HEK293 (cell line): ENCODE data around the gene ZNF608.
A peak's percentile ranks its signal among the peaks of the same experiment; 100 is the strongest.

Source experiments
- CTCF ChIA-PET: fragments of 350-600 bp; formaldehyde crosslinking; extraction: SDS; loops from one replicate; lab custom pipeline; 2021; ENCODE audit warnings: antibody characterized with exemption; lab: Yijun Ruan, JAX
- POLR2A ChIA-PET: fragments of 300-600 bp; formaldehyde crosslinking; extraction: SDS; loops from one replicate; lab custom pipeline; 2020; ENCODE audit warnings: antibody characterized with exemption, inconsistent platforms; lab: Yijun Ruan, JAX
- H3K27ac ChIP-seq: fragments of 200-500 bp; sonication (Bioruptor generic); 2 replicates; pipeline ENCODE4 v1.5.1; 2014; ENCODE audit warnings: low read depth, low read length, control low read depth, inconsistent platforms; ENCODE audit errors: extremely low read depth
- H3K36me3 ChIP-seq, 2 experiments: fragments of 200-500 bp in 1 of 2; sonication (Bioruptor generic) in 1 of 2; 1 replicate in 1 of 2; 2 replicates in 1 of 2; pipeline ENCODE4 v1.5.1; 2014 to 2017; ENCODE audit warnings: inconsistent platforms in 2 of 2, low read length in 2 of 2; ENCODE audit not compliant: control insufficient read depth in 2 of 2, insufficient read depth in 1 of 2
- H3K4me1 ChIP-seq: fragments of 200-500 bp; sonication (Bioruptor generic); 2 replicates; pipeline ENCODE4 v1.5.1; 2014; ENCODE audit warnings: mild to moderate bottlenecking, low read length, inconsistent platforms; ENCODE audit not compliant: control insufficient read depth, insufficient read depth
- H3K4me3 ChIP-seq: 2 replicates; pipeline ENCODE4 v1.5.1; 2011; ENCODE audit warnings: low read depth, mild to moderate bottlenecking, control low read depth, low read length, moderate library complexity
- H3K9me3 ChIP-seq: fragments of 200-500 bp; sonication (Bioruptor generic); 2 replicates; pipeline ENCODE4 v1.5.1; 2014; ENCODE audit warnings: low read depth, low read length, inconsistent platforms; ENCODE audit not compliant: control insufficient read depth, insufficient read depth
- ATF2 ChIP-seq: fragments of 450-650 bp; formaldehyde crosslinking; IDR thresholded peaks from 2 replicates; pipeline ENCODE4 v1.5.1; 2016; ENCODE audit warnings: missing biosample characterization, missing genetic modification characterization, low read depth
- ELK4 ChIP-seq: IDR thresholded peaks from 2 replicates; pipeline ENCODE4 v1.6.1; 2011; ENCODE audit warnings: mild to moderate bottlenecking, low read depth, low read length, borderline replicate concordance
- HOXC10 ChIP-seq: sonication (generic); formaldehyde crosslinking; IDR thresholded peaks from 2 replicates; pipeline ENCODE4 v1.8.1; 2023; ENCODE audit warnings: mild to moderate bottlenecking, missing genetic modification reagents
- IKZF3 ChIP-seq: fragments of 450-650 bp; IDR thresholded peaks from 2 replicates; pipeline ENCODE4 v1.5.0; 2018; ENCODE audit warnings: missing biosample characterization, mild to moderate bottlenecking, missing genetic modification characterization, moderate library complexity
- KLF9 ChIP-seq: fragments of 450-650 bp; formaldehyde crosslinking; IDR thresholded peaks from 2 replicates; pipeline ENCODE4 v1.5.1; 2016; ENCODE audit warnings: missing biosample characterization, missing genetic modification characterization, low read depth
- PRDM1 ChIP-seq: fragments of 450-650 bp; formaldehyde crosslinking; IDR thresholded peaks from 2 replicates; pipeline ENCODE4; 2016; ENCODE audit warnings: missing biosample characterization, missing genetic modification characterization
- SP7 ChIP-seq: fragments of 450-650 bp; formaldehyde crosslinking; IDR thresholded peaks from 2 replicates; pipeline ENCODE4 v1.5.1; 2016; ENCODE audit warnings: missing biosample characterization, missing genetic modification characterization
- ZBTB20 ChIP-seq: fragments of 450-650 bp; formaldehyde crosslinking; IDR thresholded peaks from 2 replicates; pipeline ENCODE4 v1.5.1; 2016; ENCODE audit warnings: missing biosample characterization, missing genetic modification characterization
- ZBTB44 ChIP-seq: fragments of 450-650 bp; IDR thresholded peaks from 2 replicates; pipeline ENCODE4 v1.5.1; 2018; ENCODE audit warnings: missing biosample characterization, mild to moderate bottlenecking, missing genetic modification characterization
- ZBTB8A ChIP-seq: fragments of 450-650 bp; formaldehyde crosslinking; IDR thresholded peaks from 2 replicates; pipeline ENCODE4 v1.5.1; 2016; ENCODE audit warnings: missing biosample characterization, missing genetic modification characterization
- ZEB2 ChIP-seq: fragments of 450-650 bp; formaldehyde crosslinking; IDR thresholded peaks from 2 replicates; pipeline ENCODE4 v1.5.1; 2016; ENCODE audit warnings: missing biosample characterization, missing genetic modification characterization
- ZFP3 ChIP-seq: fragments of 450-650 bp; formaldehyde crosslinking; IDR thresholded peaks from 2 replicates; pipeline ENCODE4 v1.5.1; 2016; ENCODE audit warnings: low read depth, missing biosample characterization, missing genetic modification characterization
- ZIC2 ChIP-seq: fragments of 450-650 bp; formaldehyde crosslinking; IDR thresholded peaks from 2 replicates; pipeline ENCODE4 v1.5.1; 2016; ENCODE audit warnings: missing biosample characterization, missing genetic modification characterization
- ZNF10 ChIP-seq: fragments of 450-650 bp; formaldehyde crosslinking; IDR thresholded peaks from 2 replicates; pipeline ENCODE4 v1.5.1; 2017; ENCODE audit warnings: missing biosample characterization, missing genetic modification characterization
- ZNF132 ChIP-seq: fragments of 450-650 bp; formaldehyde crosslinking; IDR thresholded peaks from 2 replicates; pipeline ENCODE4 v1.5.1; 2017; ENCODE audit warnings: missing biosample characterization, missing genetic modification characterization, borderline replicate concordance
- ZNF155 ChIP-seq: fragments of 450-650 bp; formaldehyde crosslinking; IDR thresholded peaks from 2 replicates; pipeline ENCODE4 v1.5.1; 2016; ENCODE audit warnings: missing biosample characterization, missing genetic modification characterization
- ZNF19 ChIP-seq: fragments of 450-650 bp; formaldehyde crosslinking; IDR thresholded peaks from 2 replicates; pipeline ENCODE4; 2016; ENCODE audit warnings: missing biosample characterization, missing genetic modification characterization, low read depth
- ZNF221 ChIP-seq: fragments of 450-650 bp; formaldehyde crosslinking; IDR thresholded peaks from 2 replicates; pipeline ENCODE4 v1.5.1; 2017; ENCODE audit warnings: missing biosample characterization, missing genetic modification characterization, borderline replicate concordance
- ZNF266 ChIP-seq: fragments of 450-650 bp; formaldehyde crosslinking; IDR thresholded peaks from 2 replicates; pipeline ENCODE4 v1.5.1; 2016; ENCODE audit warnings: missing biosample characterization, missing genetic modification characterization, low read depth
- ZNF354C ChIP-seq: fragments of 450-650 bp; formaldehyde crosslinking; IDR thresholded peaks from 2 replicates; pipeline ENCODE4 v1.5.1; 2016; ENCODE audit warnings: missing biosample characterization, missing genetic modification characterization, low read depth, borderline replicate concordance
- ZNF514 ChIP-seq: fragments of 450-650 bp; formaldehyde crosslinking; IDR thresholded peaks from 2 replicates; pipeline ENCODE4 v1.5.1; 2016; ENCODE audit warnings: missing biosample characterization, missing genetic modification characterization
- ZNF555 ChIP-seq: fragments of 450-650 bp; formaldehyde crosslinking; conservative IDR thresholded peaks from 2 replicates; pipeline ENCODE4 v1.5.1; 2017; ENCODE audit warnings: missing biosample characterization, mild to moderate bottlenecking, missing genetic modification characterization, inconsistent platforms
- ZNF558 ChIP-seq: fragments of 450-650 bp; formaldehyde crosslinking; IDR thresholded peaks from 2 replicates; pipeline ENCODE4 v1.5.1; 2016; ENCODE audit warnings: missing biosample characterization, missing genetic modification characterization
- ZNF623 ChIP-seq: fragments of 450-650 bp; formaldehyde crosslinking; IDR thresholded peaks from 2 replicates; pipeline ENCODE4 v1.5.1; 2016; ENCODE audit warnings: missing biosample characterization, missing genetic modification characterization
- ZNF768 ChIP-seq: fragments of 450-650 bp; formaldehyde crosslinking; IDR thresholded peaks from 2 replicates; pipeline ENCODE4 v1.5.1; 2018; ENCODE audit warnings: missing biosample characterization, mild to moderate bottlenecking, missing genetic modification characterization
- ZSCAN30 ChIP-seq: fragments of 450-650 bp; IDR thresholded peaks from 2 replicates; pipeline ENCODE4 v1.5.1; 2018; ENCODE audit warnings: missing biosample characterization, mild to moderate bottlenecking, missing genetic modification characterization, moderate library complexity
- ZSCAN5A ChIP-seq: fragments of 450-650 bp; formaldehyde crosslinking; IDR thresholded peaks from 2 replicates; pipeline ENCODE4 v1.5.1; 2016; ENCODE audit warnings: missing biosample characterization, missing genetic modification characterization
- TF ChIP-seq, protein P1 (sequence below): fragments of 450-650 bp; formaldehyde crosslinking; IDR thresholded peaks from 2 replicates; pipeline ENCODE4 v1.5.1; 2017; ENCODE audit warnings: missing biosample characterization, missing genetic modification characterization

Gene ZNF608

GRCh38 chr5:124720593-124720992 lies 25.8 kb downstream of the ZNF608 start (continued):
- TF ChIP-seq ZNF221 (tag by site-specific recombination) (no peak), ZBTB8A (tag by site-specific recombination) (no peak), PRDM1 (tag by site-specific recombination) (no peak), ZNF19 (tag by site-specific recombination) (no peak), HOXC10 (CRISPR knock-in tag) (no peak), ATF2 (no peak), ZFP3 (tag by site-specific recombination) (no peak), ZNF354C (no peak), ELK4 (no peak), ZNF623 (no peak), ZSCAN5A (tag by site-specific recombination) (no peak)

DNA sequence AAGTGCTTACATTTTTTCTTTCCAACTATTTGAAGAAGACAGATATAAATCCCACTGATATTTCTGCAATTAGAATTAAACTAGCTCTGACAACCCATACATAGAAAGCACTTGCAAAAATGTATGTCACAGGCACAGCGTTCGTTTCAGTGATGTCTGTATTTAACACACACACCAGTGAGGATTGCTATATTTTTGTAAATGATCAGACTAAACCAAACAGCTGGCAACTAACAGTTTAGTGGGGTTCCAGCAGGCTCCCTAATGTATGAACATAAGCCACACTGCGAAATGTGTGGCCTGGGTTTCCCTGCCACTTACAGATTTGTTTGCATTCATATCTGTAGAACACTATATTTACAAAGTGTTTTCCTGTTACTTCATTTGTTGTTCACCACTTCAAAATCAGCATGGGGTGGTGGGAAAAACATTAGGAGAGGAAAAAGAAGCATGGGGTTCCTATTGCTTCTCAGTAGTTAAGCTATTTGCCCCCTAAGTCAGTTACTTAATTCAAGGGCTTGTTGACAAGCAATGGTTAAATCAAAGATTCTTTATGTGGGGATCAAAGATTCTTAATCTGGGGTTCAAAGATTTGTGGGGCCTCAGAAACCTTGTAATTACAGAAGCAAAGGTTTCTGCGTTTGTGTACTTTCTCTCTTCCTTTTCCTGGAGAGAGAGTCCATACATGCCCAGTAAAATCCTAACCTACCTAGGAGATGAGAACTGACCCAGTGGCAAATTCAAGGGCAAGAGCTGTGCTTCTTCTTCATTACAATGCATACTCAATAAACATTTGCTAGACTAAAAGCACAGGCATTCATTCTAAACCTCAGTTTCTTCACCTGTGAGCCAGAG lies 27.1 kb downstream of the ZNF608 start:
- no peaks in the 10 kb centered on the region for H3K9me3 ChIP-seq
- TF ChIP-seq ATF2 = no peak
- TF ChIP-seq PRDM1 (tag by site-specific recombination) = peak; percentile 61; the same call in 1 of the 2 replicates
- TF ChIP-seq ZBTB20 (tag by site-specific recombination) = no peak
- no peak for TF ChIP-seq ZNF558
- no peak for TF ChIP-seq ZNF514
- no peak for TF ChIP-seq ZNF155
- 0 out of 2 replicates have a peak, but pooled peaks have one; percentile 16 for TF ChIP-seq ZEB2 (tag by site-specific recombination)
- no peak for TF ChIP-seq ZNF555 (tag by site-specific recombination)
- no peak for TF ChIP-seq ZSCAN30
- TF ChIP-seq, protein P1, sequence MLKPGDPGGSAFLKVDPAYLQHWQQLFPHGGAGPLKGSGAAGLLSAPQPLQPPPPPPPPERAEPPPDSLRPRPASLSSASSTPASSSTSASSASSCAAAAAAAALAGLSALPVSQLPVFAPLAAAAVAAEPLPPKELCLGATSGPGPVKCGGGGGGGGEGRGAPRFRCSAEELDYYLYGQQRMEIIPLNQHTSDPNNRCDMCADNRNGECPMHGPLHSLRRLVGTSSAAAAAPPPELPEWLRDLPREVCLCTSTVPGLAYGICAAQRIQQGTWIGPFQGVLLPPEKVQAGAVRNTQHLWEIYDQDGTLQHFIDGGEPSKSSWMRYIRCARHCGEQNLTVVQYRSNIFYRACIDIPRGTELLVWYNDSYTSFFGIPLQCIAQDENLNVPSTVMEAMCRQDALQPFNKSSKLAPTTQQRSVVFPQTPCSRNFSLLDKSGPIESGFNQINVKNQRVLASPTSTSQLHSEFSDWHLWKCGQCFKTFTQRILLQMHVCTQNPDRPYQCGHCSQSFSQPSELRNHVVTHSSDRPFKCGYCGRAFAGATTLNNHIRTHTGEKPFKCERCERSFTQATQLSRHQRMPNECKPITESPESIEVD (tag by site-specific recombination) = peak; percentile 43
- 0 out of 2 replicates have a peak, but pooled peaks have one; percentile 36 for TF ChIP-seq SP7 (tag by site-specific recombination)
- TF ChIP-seq ZNF768 = no peak
- TF ChIP-seq KLF9 = no peak
- TF ChIP-seq ZNF266 = no peak
- peak; percentile 81 for TF ChIP-seq IKZF3
- TF ChIP-seq ZNF132 = 0 out of 2 replicates have a peak, but pooled peaks have one; percentile 6
- peak; percentile 90 for TF ChIP-seq ZIC2 (tag by site-specific recombination)
- no peak for TF ChIP-seq ZBTB44 (tag by site-specific recombination)
- no peak for TF ChIP-seq ZNF10 (tag by site-specific recombination)
- TF ChIP-seq, all 188 proteins: peak for 7
- H3K4me1 ChIP-seq = peaks cover 44% of the 10 kb centered on the region
- ChIA-PET CTCF (no interaction called here), POLR2A (interaction anchor here (0.6 kb wide), 1 partner anchor 27 kb away, joined by 3 read pairs; the partner anchor contains the start of gene ZNF608)
- peak overlapping the region; percentile 7; the same call in 1 of the 2 replicates for H3K27ac ChIP-seq
- no peak overlapping the region for H3K4me3 ChIP-seq
- H3K36me3 ChIP-seq = no peaks in the 10 kb centered on the region; a peak in 1 of 3 replicates
